GM19043 (cell line): ENCODE data around the gene DEPP1.
A peak's percentile ranks its signal among the peaks of the same experiment; 100 is the strongest.

Source experiments
- ATAC-seq: cut with Tn5 transposase; IDR thresholded peaks from one replicate; pipeline ENCODE4 v1.9.1; 2021; ENCODE audit warnings: low read depth; ENCODE audit not compliant: unreplicated experiment

Gene DEPP1

GRCh38 chr10:44956226-44956625 lies 22.4 kb downstream of the DEPP1 start:
- no peak for ATAC-seq

- no peak for ATAC-seq
Measured at GRCh38 chr10:44955413-44956070, 23.1 kb downstream of the DEPP1 start.

GRCh38 chr10:44954962-44955361 lies 23.6 kb downstream of the DEPP1 start:
- ATAC-seq: no peak

- ATAC-seq: no peak
Measured at GRCh38 chr10:44954042-44954441, 24.6 kb downstream of the DEPP1 start.

- ATAC-seq: no peak
Measured at GRCh38 chr10:44952779-44953231, 25.8 kb downstream of the DEPP1 start.

- ATAC-seq: no peak
Measured at GRCh38 chr10:44951576-44952226, 26.9 kb downstream of the DEPP1 start.

GRCh38 chr10:44950326-44951225 lies 28.0 kb downstream of the DEPP1 start:
- no peak for ATAC-seq

- no peak for ATAC-seq
Measured at GRCh38 chr10:44949915-44950314, 28.7 kb downstream of the DEPP1 start.

GRCh38 chr10:44949127-44949802 lies 29.3 kb downstream of the DEPP1 start:
- ATAC-seq: no peak

GRCh38 chr10:44948642-44949041 lies 30.0 kb downstream of the DEPP1 start:
- no peak for ATAC-seq

- ATAC-seq: peak; percentile 39
Measured at GRCh38 chr10:44947371-44948152, 31.0 kb downstream of the DEPP1 start.

GRCh38 chr10:44946205-44946604 lies 32.4 kb downstream of the DEPP1 start:
- ATAC-seq: peak; percentile 40

GRCh38 chr10:44944354-44944753 lies 34.3 kb downstream of the DEPP1 start:
- no peak for ATAC-seq

- ATAC-seq: no peak
Measured at GRCh38 chr10:44939691-44940401, 38.8 kb downstream of the DEPP1 start.

GRCh38 chr10:44938956-44939355 lies 39.7 kb downstream of the DEPP1 start:
- no peak for ATAC-seq

GRCh38 chr10:44937196-44938005 lies 41.2 kb downstream of the DEPP1 start:
- ATAC-seq: no peak

- ATAC-seq: no peak
Measured at GRCh38 chr10:44936314-44936975, 42.2 kb downstream of the DEPP1 start.

GRCh38 chr10:44935966-44936295 lies 42.7 kb downstream of the DEPP1 start:
- ATAC-seq: no peak
